ENCODE results near the gene MAP4K3.

MAP4K3 gene

GRCh38 chr2:39241588-39241987 is 195.5 kb downstream of the MAP4K3 start:
- TF ChIP-seq, protein P1, sequence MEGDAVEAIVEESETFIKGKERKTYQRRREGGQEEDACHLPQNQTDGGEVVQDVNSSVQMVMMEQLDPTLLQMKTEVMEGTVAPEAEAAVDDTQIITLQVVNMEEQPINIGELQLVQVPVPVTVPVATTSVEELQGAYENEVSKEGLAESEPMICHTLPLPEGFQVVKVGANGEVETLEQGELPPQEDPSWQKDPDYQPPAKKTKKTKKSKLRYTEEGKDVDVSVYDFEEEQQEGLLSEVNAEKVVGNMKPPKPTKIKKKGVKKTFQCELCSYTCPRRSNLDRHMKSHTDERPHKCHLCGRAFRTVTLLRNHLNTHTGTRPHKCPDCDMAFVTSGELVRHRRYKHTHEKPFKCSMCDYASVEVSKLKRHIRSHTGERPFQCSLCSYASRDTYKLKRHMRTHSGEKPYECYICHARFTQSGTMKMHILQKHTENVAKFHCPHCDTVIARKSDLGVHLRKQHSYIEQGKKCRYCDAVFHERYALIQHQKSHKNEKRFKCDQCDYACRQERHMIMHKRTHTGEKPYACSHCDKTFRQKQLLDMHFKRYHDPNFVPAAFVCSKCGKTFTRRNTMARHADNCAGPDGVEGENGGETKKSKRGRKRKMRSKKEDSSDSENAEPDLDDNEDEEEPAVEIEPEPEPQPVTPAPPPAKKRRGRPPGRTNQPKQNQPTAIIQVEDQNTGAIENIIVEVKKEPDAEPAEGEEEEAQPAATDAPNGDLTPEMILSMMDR (IDR thresholded peaks at IDR 0.05): no peak
- H2AFZ ChIP-seq: no peak overlapping the region

DNA sequence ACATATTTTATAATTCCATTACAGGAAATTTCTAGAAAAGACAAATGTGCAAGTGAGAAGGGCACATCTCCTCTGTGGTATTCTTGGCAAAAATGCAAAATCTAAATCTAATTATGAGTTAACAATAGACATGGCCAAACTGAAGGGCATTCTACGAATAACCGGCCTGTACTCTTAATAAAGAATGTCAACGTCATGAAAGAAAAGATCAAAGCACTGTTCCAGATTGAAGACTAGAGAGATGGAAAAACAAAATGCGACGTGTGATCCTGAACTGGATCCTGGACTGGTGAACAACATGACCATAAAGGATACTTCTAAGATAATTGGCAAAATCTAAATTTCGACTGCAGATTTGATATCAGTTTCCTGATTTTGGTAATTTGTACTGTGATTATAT is 196.3 kb downstream of the MAP4K3 start:
- Histone ChIP-seq H3K36me3 (ENCODE audit: control insufficient read depth, insufficient read depth, low read length) (no peaks in the 10 kb centered on the region), H3K79me2 (no peaks in the 10 kb centered on the region), H2AFZ (no peak overlapping the region), H3K4me3 (ENCODE audit: low read depth, low read length) (no peak overlapping the region), H3K4me2 (ENCODE audit: low read length) (no peak overlapping the region), H3K27ac (no peak overlapping the region), H3K4me1 (no peaks in the 10 kb centered on the region), H3K9me3 (ENCODE audit: control insufficient read depth, low read length) (no peaks in the 10 kb centered on the region), H3K9ac (no peak overlapping the region), H3K27me3 (ENCODE audit: control insufficient read depth, insufficient read depth, low read length) (no peaks in the 10 kb centered on the region)
- TF ChIP-seq, protein P1 (IDR thresholded peaks at IDR 0.05): no peak

More at GRCh38 chr2:39241588-39241987, 195.5 kb downstream of the MAP4K3 start:
- Histone ChIP-seq H3K4me3 (ENCODE audit: low read depth, low read length) (no peak overlapping the region), H3K36me3 (ENCODE audit: control insufficient read depth, insufficient read depth, low read length) (no peaks in the 10 kb centered on the region), H3K4me2 (ENCODE audit: low read length) (no peak overlapping the region), H3K9ac (no peak overlapping the region), H3K4me1 (no peaks in the 10 kb centered on the region), H3K79me2 (no peaks in the 10 kb centered on the region), H3K27ac (no peak overlapping the region), H3K9me3 (ENCODE audit: control insufficient read depth, low read length) (no peaks in the 10 kb centered on the region), H3K27me3 (ENCODE audit: control insufficient read depth, insufficient read depth, low read length) (no peaks in the 10 kb centered on the region)

DNA sequence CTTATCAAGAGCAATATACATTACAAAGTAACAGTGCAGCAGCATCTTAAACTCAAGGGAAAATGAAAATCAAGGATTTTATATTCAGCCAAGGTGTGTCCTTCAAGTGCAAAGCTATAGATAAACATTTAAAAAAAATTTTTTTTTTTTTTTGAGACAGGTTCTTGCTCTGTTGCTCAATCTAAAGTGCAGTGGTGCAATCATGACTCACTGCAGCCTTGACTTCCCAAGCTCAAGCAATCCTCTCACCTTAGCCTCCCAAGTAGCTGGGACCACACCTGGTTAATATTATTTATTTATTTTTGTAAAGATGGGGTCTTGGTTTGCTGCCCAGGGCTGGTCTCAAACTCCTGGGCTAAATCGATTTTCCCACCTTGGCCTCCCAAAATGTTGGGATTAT is 202.3 kb downstream of the MAP4K3 start:
- H3K4me2 ChIP-seq (ENCODE audit: low read length): no peak overlapping the region
- no peak overlapping the region for H3K27ac ChIP-seq
- H3K4me1 ChIP-seq: peaks cover 3% of the 10 kb centered on the region
- H3K4me3 ChIP-seq (ENCODE audit: low read depth, low read length): no peak overlapping the region
- no peaks in the 10 kb centered on the region for H3K36me3 ChIP-seq (ENCODE audit: control insufficient read depth, insufficient read depth, low read length)
- H3K79me2 ChIP-seq: no peaks in the 10 kb centered on the region
- no peaks in the 10 kb centered on the region for H3K9me3 ChIP-seq (ENCODE audit: control insufficient read depth, low read length)
- H3K9ac ChIP-seq: no peak overlapping the region
- TF ChIP-seq, protein P1 (IDR thresholded peaks at IDR 0.05): no peak
- H2AFZ ChIP-seq: no peak overlapping the region
- no peaks in the 10 kb centered on the region for H3K27me3 ChIP-seq (ENCODE audit: control insufficient read depth, insufficient read depth, low read length)

GRCh38 chr2:39232141-39232540 is 204.9 kb downstream of the MAP4K3 start:
- TF ChIP-seq, protein P1 (IDR thresholded peaks at IDR 0.05): no peak
- Histone ChIP-seq H3K4me1 (peaks cover 5% of the 10 kb centered on the region), H3K27me3 (ENCODE audit: control insufficient read depth, insufficient read depth, low read length) (no peaks in the 10 kb centered on the region), H3K9me3 (ENCODE audit: control insufficient read depth, low read length) (no peaks in the 10 kb centered on the region), H3K27ac (no peak overlapping the region), H3K36me3 (ENCODE audit: control insufficient read depth, insufficient read depth, low read length) (no peaks in the 10 kb centered on the region), H3K4me3 (ENCODE audit: low read depth, low read length) (no peak overlapping the region), H3K4me2 (ENCODE audit: low read length) (no peak overlapping the region), H3K9ac (no peak overlapping the region), H3K79me2 (no peaks in the 10 kb centered on the region), H2AFZ (no peak overlapping the region)

- Histone ChIP-seq H3K27ac (no peak overlapping the region), H3K79me2 (no peaks in the 10 kb centered on the region), H3K36me3 (ENCODE audit: control insufficient read depth, insufficient read depth, low read length) (no peaks in the 10 kb centered on the region), H3K27me3 (ENCODE audit: control insufficient read depth, insufficient read depth, low read length) (no peaks in the 10 kb centered on the region), H3K4me2 (ENCODE audit: low read length) (no peak overlapping the region), H3K4me3 (ENCODE audit: low read depth, low read length) (no peak overlapping the region), H2AFZ (peak overlapping the region; percentile 52), H3K9me3 (ENCODE audit: control insufficient read depth, low read length) (no peaks in the 10 kb centered on the region), H3K9ac (no peak overlapping the region), H3K4me1 (peaks cover 5% of the 10 kb centered on the region)
- TF ChIP-seq, protein P1 (IDR thresholded peaks at IDR 0.05): no peak
These were observed 208.5 kb downstream of the MAP4K3 start for GRCh38 chr2:39228413-39229209.

Measured in parathyroid adenoma (tissue), 2 donors.